HG03025 (cell line): ENCODE data around the gene MORN5.

Experiments
- ATAC-seq: cut with Tn5 transposase; IDR thresholded peaks from one replicate; pipeline ENCODE4 v1.9.1; 2021; ENCODE audit warnings: mild to moderate bottlenecking, moderate library complexity; ENCODE audit not compliant: unreplicated experiment, low FRiP score

MORN5 gene

GRCh38 chr9:122186301-122186700 is 26.6 kb downstream of the MORN5 start:
- ATAC-seq = no peak

GRCh38 chr9:122186777-122187470 is 27.2 kb downstream of the MORN5 start:
- ATAC-seq = no peak

GRCh38 chr9:122188369-122188768 is 28.7 kb downstream of the MORN5 start:
- ATAC-seq = no peak

- no peak for ATAC-seq
Measured at GRCh38 chr9:122190597-122191381, 31.1 kb downstream of the MORN5 start.

- ATAC-seq = no peak
Measured at GRCh38 chr9:122191584-122191983, 31.9 kb downstream of the MORN5 start.

- no peak for ATAC-seq
Measured at GRCh38 chr9:122192261-122192875, 32.7 kb downstream of the MORN5 start.

- ATAC-seq = no peak
Measured at GRCh38 chr9:122192914-122193525, 33.3 kb downstream of the MORN5 start.

GRCh38 chr9:122193651-122194050 is 33.9 kb downstream of the MORN5 start:
- no peak for ATAC-seq

GRCh38 chr9:122195875-122196274 is 36.2 kb downstream of the MORN5 start:
- no peak for ATAC-seq

GRCh38 chr9:122197426-122197825 is 37.7 kb downstream of the MORN5 start:
- ATAC-seq = no peak

- ATAC-seq = no peak
Measured at GRCh38 chr9:122197882-122198281, 38.2 kb downstream of the MORN5 start.

GRCh38 chr9:122200960-122201595 is 41.4 kb downstream of the MORN5 start:
- ATAC-seq = no peak

GRCh38 chr9:122201641-122202040 is 41.9 kb downstream of the MORN5 start:
- no peak for ATAC-seq

GRCh38 chr9:122202111-122202510 is 42.4 kb downstream of the MORN5 start:
- ATAC-seq = no peak

- ATAC-seq = no peak
Measured at GRCh38 chr9:122204055-122204454, 44.3 kb downstream of the MORN5 start.

- ATAC-seq = no peak
Measured at GRCh38 chr9:122204491-122204890, 44.8 kb downstream of the MORN5 start.

- no peak for ATAC-seq
Measured at GRCh38 chr9:122205176-122205575, 45.5 kb downstream of the MORN5 start.

- no peak for ATAC-seq
Measured at GRCh38 chr9:122206118-122207046, 46.7 kb downstream of the MORN5 start.

- ATAC-seq = no peak
Measured at GRCh38 chr9:122207096-122207495, 47.4 kb downstream of the MORN5 start.

GRCh38 chr9:122209451-122209850 is 49.7 kb downstream of the MORN5 start:
- ATAC-seq = no peak
